Cerebellar nuclear complex (tissue), 1 donor: ENCODE measurements around the gene ATAD3C.
A peak's percentile ranks its signal among the peaks of the same experiment; 100 is the strongest.
"Not testable (repeated sequence)": the region's sequence is repeated elsewhere in the genome, so short reads cannot be mapped to it uniquely, and the experiment has no call there.

Experiments used
- DNase-seq, 2 experiments: peaks; one replicate each; lab custom pipeline; 2025; lab: John Stamatoyannopoulos, UW

The ATAD3C gene

GRCh38 chr1:1449099-1449739, at the start of gene ATAD3C:
Gene ATAD3C, plus strand, starts transcription at chr1:1449689. Its CDS starts 995 bp downstream, at chr1:1450684.
- no peak for DNase-seq

- no peak for DNase-seq
These were observed 49.5 kb upstream of the ATAD3C start for GRCh38 chr1:1399872-1400575.

- DNase-seq, result no peak
These were observed 48.7 kb upstream of the ATAD3C start for GRCh38 chr1:1400576-1401456.

GRCh38 chr1:1401457-1402010, 48.0 kb upstream of the ATAD3C start:
- no peak for DNase-seq

- DNase-seq, result no peak
These were observed 47.2 kb upstream of the ATAD3C start for GRCh38 chr1:1402072-1402900.

GRCh38 chr1:1402901-1403392, 46.5 kb upstream of the ATAD3C start:
- DNase-seq, result not testable (repeated sequence)

- no peak for DNase-seq
These were observed 45.8 kb upstream of the ATAD3C start for GRCh38 chr1:1403653-1404052.

- DNase-seq, result no peak
These were observed 43.2 kb upstream of the ATAD3C start for GRCh38 chr1:1406101-1406820.

- DNase-seq, result peak in 1 of 2 experiments; percentile 82
These were observed 42.5 kb upstream of the ATAD3C start, which contains the start of gene MRPL20 for GRCh38 chr1:1406821-1407635. Gene MRPL20, minus strand, starts transcription at chr1:1407293. Its CDS starts 76 bp downstream, at chr1:1407217.

GRCh38 chr1:1407636-1408318, 41.7 kb upstream of the ATAD3C start:
- DNase-seq, result no peak

GRCh38 chr1:1410238-1410637, 39.3 kb upstream of the ATAD3C start:
- DNase-seq, result not testable (repeated sequence)

GRCh38 chr1:1411626-1412025, 37.9 kb upstream of the ATAD3C start:
- DNase-seq, result no peak

GRCh38 chr1:1412311-1412902, 37.1 kb upstream of the ATAD3C start:
- not testable (repeated sequence) for DNase-seq

GRCh38 chr1:1415751-1416150, 33.7 kb upstream of the ATAD3C start:
- no peak for DNase-seq

- DNase-seq, result not testable (repeated sequence)
These were observed 32.1 kb upstream of the ATAD3C start for GRCh38 chr1:1417396-1417795.

GRCh38 chr1:1417825-1418463, 31.5 kb upstream of the ATAD3C start:
- not testable (repeated sequence) for DNase-seq

GRCh38 chr1:1418464-1419362, 30.8 kb upstream of the ATAD3C start:
- no peak for DNase-seq
